ENCODE measurements around the gene SPATA33. TPM values are rescaled to one million over a fixed set of nuclear protein-coding genes. Genes with fewer than 3 reads are reported as not detected.
A peak's percentile ranks its signal among the peaks of the same experiment; 100 is the strongest.

Gene SPATA33
- total and polyA plus RNA-seq, 2 experiments from 2014 or later = 2.7 to 7.5 TPM

DNA sequence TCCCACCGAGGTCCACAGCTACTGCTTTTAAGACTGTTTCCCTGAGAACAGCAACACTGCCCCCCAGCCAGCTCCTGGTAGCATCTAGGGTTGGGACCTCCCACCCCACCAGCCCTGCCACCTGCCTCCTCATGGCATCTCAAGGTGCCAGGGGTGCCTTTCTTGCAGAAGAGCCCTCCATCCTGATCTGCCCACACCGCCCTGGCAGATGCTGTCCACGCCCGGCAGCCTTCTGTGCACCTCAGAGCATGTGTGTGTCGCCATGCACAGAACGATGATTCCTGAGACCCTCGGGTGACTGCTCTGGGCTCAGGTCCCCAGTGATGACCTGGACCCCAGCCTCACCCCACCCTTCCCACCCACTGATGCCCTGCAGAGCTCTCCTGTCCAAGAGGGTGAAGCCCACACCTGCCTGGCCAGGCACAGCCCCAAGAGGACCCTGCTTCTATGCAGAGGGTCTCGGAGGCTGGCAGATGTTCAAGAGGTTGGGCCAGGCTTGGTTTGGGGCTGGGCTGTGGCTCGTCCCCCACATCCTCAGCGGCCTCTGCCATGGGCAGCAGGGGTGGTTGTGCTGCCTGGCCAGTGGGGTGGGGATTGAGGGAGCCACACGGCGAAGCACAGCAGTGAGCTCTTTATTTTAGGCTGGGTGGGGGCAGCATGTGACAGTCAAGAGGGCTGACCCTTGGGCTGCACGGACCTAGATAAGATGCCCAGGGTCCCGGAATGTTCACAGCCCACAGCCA lies 49.1 kb downstream of the SPATA33 start:
- peaks cover 4% of the 10 kb centered on the region; the same call in 1 of the 2 replicates for H3K4me1 ChIP-seq (ENCODE audit: insufficient read depth)
- in situ Hi-C loops (cut with MboI) = no loop called here
- H3K4me3 ChIP-seq = peak overlapping the region; percentile 30; the same call in 1 of the 2 replicates
- H3K79me2 ChIP-seq (ENCODE audit: insufficient read depth) = no peaks in the 10 kb centered on the region
- H3K9me2 ChIP-seq (ENCODE audit: insufficient read depth) = no peaks in the 10 kb centered on the region
- H3F3A ChIP-seq (ENCODE audit: insufficient read depth) = no peaks in the 10 kb centered on the region
- 73% methylated on average over 14 of the region's 14 CpGs for WGBS, 2 experiments (ENCODE audit: low coverage in 1 of 2, low lambda C conversion rate in 2 of 2, missing lambda C conversion rate in 2 of 2)
- H3K4me2 ChIP-seq (ENCODE audit: unreplicated experiment) = peak overlapping the region; percentile 70
- no peaks in the 10 kb centered on the region for H3K36me3 ChIP-seq (ENCODE audit: low read depth)
- no peaks in the 10 kb centered on the region for H4K20me1 ChIP-seq (ENCODE audit: insufficient read depth)
- no peaks in the 10 kb centered on the region for H3K27me3 ChIP-seq (replicated peaks; ENCODE audit: insufficient read depth)
- H2AFZ ChIP-seq = peak overlapping the region; percentile 70
- DNase-seq = no peak
- H3K9ac ChIP-seq = peak overlapping the region; percentile 27; the same call in 1 of the 2 replicates
- no peak for TF ChIP-seq EZH2 (IDR thresholded peaks at IDR 0.05; ENCODE audit: insufficient read depth, poor library complexity, severe bottlenecking)
- TF ChIP-seq EZH2phosphoT487 (IDR thresholded peaks at IDR 0.05; ENCODE audit: insufficient read depth, low read depth) = no peak
- no peaks in the 10 kb centered on the region for H3K9me3 ChIP-seq (ENCODE audit: low read depth)
- H3K27ac ChIP-seq = no peak overlapping the region

DNA sequence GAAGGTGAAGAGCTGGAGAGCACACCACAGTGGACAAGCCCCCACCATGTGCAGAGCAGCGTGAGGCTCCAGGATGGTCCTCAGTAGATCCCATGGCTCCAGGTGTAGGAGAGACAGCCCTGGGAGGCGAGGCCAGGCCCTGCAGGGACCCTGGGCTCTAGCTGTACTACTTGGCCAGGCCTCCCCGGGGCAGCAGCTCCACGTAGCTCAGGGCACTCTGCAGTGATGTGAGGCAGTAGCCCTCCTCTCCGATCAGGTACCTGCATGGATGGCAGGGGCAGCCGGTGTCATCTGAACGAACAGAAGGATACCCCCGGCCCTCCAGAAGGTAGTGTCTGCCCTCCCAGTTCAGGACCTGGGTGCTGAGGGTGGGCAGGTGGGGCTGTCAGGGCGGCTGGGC lies 50.1 kb downstream of the SPATA33 start:
- in situ Hi-C loops (cut with MboI) = no loop called here
- WGBS, 2 experiments (ENCODE audit: low coverage in 1 of 2, low lambda C conversion rate in 2 of 2, missing lambda C conversion rate in 2 of 2) = 87 to 89% methylated on average over 9 of the region's 9 CpGs

DNA sequence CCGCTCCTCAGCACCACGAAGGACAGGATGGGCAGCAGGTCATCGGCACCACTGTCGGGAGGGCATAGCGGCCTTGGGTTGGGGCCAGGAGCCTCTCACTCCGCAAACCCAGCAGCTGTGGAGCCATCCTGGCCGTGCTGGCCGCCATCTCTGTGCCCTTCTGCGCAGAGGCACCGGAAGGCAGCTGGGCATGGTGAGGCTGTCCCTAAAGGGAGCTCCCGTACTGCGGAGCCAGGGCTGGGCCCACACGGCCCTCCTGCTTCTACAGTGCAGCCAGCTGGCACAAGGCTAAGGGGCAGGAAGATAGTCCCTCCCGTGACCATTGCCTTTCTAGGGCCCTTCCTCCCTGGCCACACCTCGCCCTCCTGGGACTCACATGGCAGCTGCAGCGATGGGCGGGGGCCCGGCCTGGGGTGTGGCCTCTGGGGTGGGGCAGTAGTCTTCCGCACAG lies 50.9 kb downstream of the SPATA33 start:
- Histone ChIP-seq H3K36me3 (ENCODE audit: low read depth) (no peaks in the 10 kb centered on the region), H3K9me3 (ENCODE audit: low read depth) (no peaks in the 10 kb centered on the region), H4K20me1 (ENCODE audit: insufficient read depth) (no peaks in the 10 kb centered on the region), H3F3A (ENCODE audit: insufficient read depth) (no peaks in the 10 kb centered on the region), H3K4me3 (no peak overlapping the region), H3K27me3 (replicated peaks; ENCODE audit: insufficient read depth) (no peaks in the 10 kb centered on the region), H3K4me2 (ENCODE audit: unreplicated experiment) (no peak overlapping the region), H3K4me1 (ENCODE audit: insufficient read depth) (peaks cover 4% of the 10 kb centered on the region; the same call in 1 of the 2 replicates), H3K27ac (no peak overlapping the region), H2AFZ (no peak overlapping the region), H3K79me2 (ENCODE audit: insufficient read depth) (no peaks in the 10 kb centered on the region), H3K9me2 (ENCODE audit: insufficient read depth) (no peaks in the 10 kb centered on the region), H3K9ac (no peak overlapping the region)
- in situ Hi-C loops (cut with MboI) = no loop called here
- DNase-seq = no peak
- TF ChIP-seq EZH2phosphoT487 (IDR thresholded peaks at IDR 0.05; ENCODE audit: insufficient read depth, low read depth) (no peak), EZH2 (IDR thresholded peaks at IDR 0.05; ENCODE audit: insufficient read depth, poor library complexity, severe bottlenecking) (no peak)
- 86 to 89% methylated on average over 18 to 19 of the region's 19 CpGs for WGBS, 2 experiments (ENCODE audit: low coverage in 1 of 2, low lambda C conversion rate in 2 of 2, missing lambda C conversion rate in 2 of 2)

More for the DNA sequence above, 50.1 kb downstream of the SPATA33 start:
- H3K4me1 ChIP-seq (ENCODE audit: insufficient read depth) = peaks cover 4% of the 10 kb centered on the region; the same call in 1 of the 2 replicates
- H3K4me2 ChIP-seq (ENCODE audit: unreplicated experiment) = no peak overlapping the region
- no peak overlapping the region for H2AFZ ChIP-seq
- no peak overlapping the region for H3K27ac ChIP-seq
- TF ChIP-seq EZH2 (IDR thresholded peaks at IDR 0.05; ENCODE audit: insufficient read depth, poor library complexity, severe bottlenecking) (no peak), EZH2phosphoT487 (IDR thresholded peaks at IDR 0.05; ENCODE audit: insufficient read depth, low read depth) (no peak)
- no peaks in the 10 kb centered on the region for H4K20me1 ChIP-seq (ENCODE audit: insufficient read depth)
- H3K9me2 ChIP-seq (ENCODE audit: insufficient read depth) = no peaks in the 10 kb centered on the region
- no peak for DNase-seq
- no peaks in the 10 kb centered on the region for H3K27me3 ChIP-seq (replicated peaks; ENCODE audit: insufficient read depth)
- H3K4me3 ChIP-seq = no peak overlapping the region
- H3K79me2 ChIP-seq (ENCODE audit: insufficient read depth) = no peaks in the 10 kb centered on the region
- no peaks in the 10 kb centered on the region for H3K9me3 ChIP-seq (ENCODE audit: low read depth)
- no peak overlapping the region for H3K9ac ChIP-seq
- H3K36me3 ChIP-seq (ENCODE audit: low read depth) = no peaks in the 10 kb centered on the region
- H3F3A ChIP-seq (ENCODE audit: insufficient read depth) = no peaks in the 10 kb centered on the region

DNA sequence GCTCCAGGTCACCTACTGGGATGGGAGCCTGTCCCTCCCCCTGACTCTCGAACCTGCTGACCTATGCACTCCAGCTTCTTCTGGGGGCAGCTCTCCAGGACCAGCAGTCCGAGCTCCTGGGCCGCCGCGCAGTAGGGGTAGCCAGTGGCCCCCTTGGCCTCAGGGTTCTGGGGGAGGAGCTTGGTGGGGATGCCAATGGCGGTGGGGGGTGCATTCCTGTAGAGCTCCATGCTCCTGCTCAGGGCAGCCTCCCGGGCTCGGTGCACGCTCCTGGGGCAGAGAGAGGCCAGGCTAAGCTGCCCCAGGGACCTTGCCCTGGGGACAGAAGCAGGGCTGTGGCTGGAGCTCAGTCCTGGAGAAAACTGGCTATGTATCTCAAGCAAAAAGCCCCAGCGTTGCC lies 51.5 kb downstream of the SPATA33 start:
- no peak for DNase-seq
- H3K27me3 ChIP-seq (replicated peaks; ENCODE audit: insufficient read depth) = no peaks in the 10 kb centered on the region
- no peaks in the 10 kb centered on the region for H3K79me2 ChIP-seq (ENCODE audit: insufficient read depth)
- no peak overlapping the region for H3K4me2 ChIP-seq (ENCODE audit: unreplicated experiment)
- TF ChIP-seq EZH2phosphoT487 (IDR thresholded peaks at IDR 0.05; ENCODE audit: insufficient read depth, low read depth) = no peak
- TF ChIP-seq EZH2 (IDR thresholded peaks at IDR 0.05; ENCODE audit: insufficient read depth, poor library complexity, severe bottlenecking) = no peak
- no peak overlapping the region for H2AFZ ChIP-seq
- no peak overlapping the region for H3K27ac ChIP-seq
- in situ Hi-C loops (cut with MboI) = no loop called here
- H3F3A ChIP-seq (ENCODE audit: insufficient read depth) = no peaks in the 10 kb centered on the region
- H3K9me3 ChIP-seq (ENCODE audit: low read depth) = no peaks in the 10 kb centered on the region
- no peaks in the 10 kb centered on the region for H3K9me2 ChIP-seq (ENCODE audit: insufficient read depth)
- H3K9ac ChIP-seq = no peak overlapping the region
- H3K4me1 ChIP-seq (ENCODE audit: insufficient read depth) = peaks cover 4% of the 10 kb centered on the region; the same call in 1 of the 2 replicates
- H4K20me1 ChIP-seq (ENCODE audit: insufficient read depth) = no peaks in the 10 kb centered on the region
- H3K36me3 ChIP-seq (ENCODE audit: low read depth) = no peaks in the 10 kb centered on the region
- WGBS, 2 experiments (ENCODE audit: low coverage in 1 of 2, low lambda C conversion rate in 2 of 2, missing lambda C conversion rate in 2 of 2) = 94 to 95% methylated on average over 9 to 10 of the region's 10 CpGs
- no peak overlapping the region for H3K4me3 ChIP-seq

Measured in GM23248 (cell line).